ENCODE data around the gene VSIR.

GRCh38 chr10:71809628-71810027 is 36.3 kb upstream of the VSIR start:
- no peak for TF ChIP-seq CBFB (CRISPR knock-in tag; IDR thresholded peaks at IDR 0.05)
- TF ChIP-seq SMAD1 (IDR thresholded peaks at IDR 0.05; ENCODE audit: low read depth, low read length, partially characterized antibody) = no peak
- no peak for TF ChIP-seq SMC3 (conservative IDR thresholded peaks at IDR 0.05; ENCODE audit: insufficient read depth, low read depth, low read length)
- TF ChIP-seq E2F1 (CRISPR knock-in tag; IDR thresholded peaks at IDR 0.05) = no peak
- no peak for TF ChIP-seq CTCF (IDR thresholded peaks at IDR 0.05 in 2 of 3, conservative IDR thresholded peaks at IDR 0.05 in 1 of 3; ENCODE audit: insufficient read depth in 2 of 3, low read depth in 1 of 3, low read length in 3 of 3)
- TF ChIP-seq FOXA1 (IDR thresholded peaks at IDR 0.05; ENCODE audit: borderline replicate concordance) = no peak
- no peak for TF ChIP-seq RB1 (IDR thresholded peaks at IDR 0.05; ENCODE audit: low read depth)
- TF ChIP-seq TEAD4 (IDR thresholded peaks at IDR 0.05; ENCODE audit: low read length) = no peak
- TF ChIP-seq TEAD4 (CRISPR knock-in tag; IDR thresholded peaks at IDR 0.05; ENCODE audit: borderline replicate concordance) = no peak
- TF ChIP-seq SP2 (IDR thresholded peaks at IDR 0.05; ENCODE audit: extremely low read depth, low read depth, low read length, poor library complexity, severe bottlenecking) = no peak
- no peak for TF ChIP-seq FIP1L1 (IDR thresholded peaks at IDR 0.05; ENCODE audit: low read depth, low read length, poor library complexity, severe bottlenecking)
- no peak for TF ChIP-seq POLR2A (conservative IDR thresholded peaks at IDR 0.05)
- no peak for TF ChIP-seq POLR2AphosphoS5 (IDR thresholded peaks at IDR 0.05; ENCODE audit: control insufficient read depth, insufficient read depth, low read depth, low read length)
- no peak for TF ChIP-seq SREBF2 (CRISPR knock-in tag; IDR thresholded peaks at IDR 0.05)
- no peak for TF ChIP-seq KLF16 (IDR thresholded peaks at IDR 0.05)
